T-cell (primary cell): ENCODE results near the gene GRM3. TPM values are rescaled to one million over a fixed set of nuclear protein-coding genes. Genes with fewer than 3 reads are reported as not detected.

Source experiments
- ATAC-seq, 4 experiments: fragments of 200-7000 bp in 3 of 4; fragments of 150-1000 bp in 1 of 4; cut with Tn5 transposase; replicated peaks in 1 of 4; 1 replicate in 3 of 4; 2 replicates in 1 of 4; pipeline ENCODE4 v1.10.0; 2021; ENCODE audit warnings: moderate library complexity in 3 of 4, mild to moderate bottlenecking in 2 of 4, moderate number of reproducible peaks in 1 of 4
- CTCF ChIA-PET, 2 donors: fragments of 300-600 bp; sonication (Branson Sonifier 250); formaldehyde crosslinking; loops; one replicate each; lab custom pipeline; 2022; ENCODE audit warnings: antibody characterized with exemption in 2 of 2; lab: Charles Lee
- POLR2A ChIA-PET, 2 donors: fragments of 300-600 bp; sonication (Branson Sonifier 250); formaldehyde crosslinking; loops; one replicate each; lab custom pipeline; 2022; ENCODE audit warnings: antibody characterized with exemption in 2 of 2; lab: Charles Lee
- DNase-seq, 35 experiments: peaks; one replicate each; pipeline versions ENCODE4 v3.0.0 to v3.0.0-alpha.2; 2013 to 2023
- H3K27ac ChIP-seq: one replicate; pipeline ENCODE4 v1.5.1; 2013; ENCODE audit warnings: low read length
- H3K27me3 ChIP-seq, 2 experiments: replicated peaks in 1 of 2; 1 replicate in 1 of 2; 2 replicates in 1 of 2; pipeline versions ENCODE4 v1.6.1 to v1.7.0; 2013; ENCODE audit warnings: low read length in 1 of 2, mixed read lengths in 1 of 2; ENCODE audit not compliant: control insufficient read depth in 2 of 2, insufficient read depth in 2 of 2; ENCODE audit errors: extremely low read depth in 1 of 2
- H3K36me3 ChIP-seq, 2 donors: 1 replicate in 1 of 2; 2 replicates in 1 of 2; pipeline versions ENCODE4 v1.6.1 to v1.7.0; 2013; ENCODE audit warnings: low read length in 1 of 2; ENCODE audit not compliant: control insufficient read depth in 2 of 2, insufficient read depth in 1 of 2; ENCODE audit errors: extremely low read depth in 1 of 2
- H3K4me1 ChIP-seq, 2 experiments: 1 replicate in 1 of 2; 2 replicates in 1 of 2; pipeline versions ENCODE4 v1.6.1 to v1.7.0; 2013; ENCODE audit warnings: low read length in 2 of 2, mixed read lengths in 1 of 2; ENCODE audit not compliant: insufficient read depth in 2 of 2, control insufficient read depth in 1 of 2; ENCODE audit errors: extremely low read depth in 1 of 2
- H3K4me3 ChIP-seq, 2 donors: 1 replicate in 1 of 2; 2 replicates in 1 of 2; pipeline versions ENCODE4 v1.5.1 to v1.7.0; 2013; ENCODE audit warnings: mild to moderate bottlenecking in 2 of 2, low read length in 1 of 2, moderate library complexity in 1 of 2; ENCODE audit not compliant: control insufficient read depth in 1 of 2; ENCODE audit errors: extremely low read depth in 1 of 2
- H3K9me3 ChIP-seq: 2 replicates; pipeline ENCODE4 v1.7.0; 2013
- H3K27ac Mint-ChIP-seq, 2 donors: one replicate each; pipeline ENCODE4 v1.8.0; 2020 to 2021; ENCODE audit warnings: mild to moderate bottlenecking in 2 of 2, mixed read lengths in 2 of 2
- H3K27me3 Mint-ChIP-seq, 2 donors: one replicate each; pipeline ENCODE4 v1.8.0; 2021 to 2022; ENCODE audit warnings: mixed read lengths in 2 of 2
- H3K36me3 Mint-ChIP-seq: one replicate; pipeline ENCODE4 v1.8.0; 2021; ENCODE audit warnings: mixed read lengths
- H3K4me1 Mint-ChIP-seq, 3 donors: one replicate each; pipeline ENCODE4 v1.8.0; 2020 to 2022; ENCODE audit warnings: mixed read lengths in 3 of 3, mild to moderate bottlenecking in 1 of 3
- H3K4me3 Mint-ChIP-seq, 3 donors: one replicate each; pipeline ENCODE4 v1.8.0; 2020 to 2022; ENCODE audit warnings: mild to moderate bottlenecking in 3 of 3, mixed read lengths in 3 of 3, moderate library complexity in 3 of 3
- H3K9me3 Mint-ChIP-seq, 3 donors: one replicate each; pipeline ENCODE4 v1.8.0; 2020 to 2022; ENCODE audit warnings: mixed read lengths in 3 of 3
- WGBS: methylation state at CpG from one replicate; pipeline ENCODE4 v1.1.5; 2013; ENCODE audit warnings: missing lambda C conversion rate; ENCODE audit not compliant: insufficient coverage; 5-methylcytosine and 5-hydroxymethylcytosine counted together
- total RNA-seq, 35 experiments: library from RNA in 6 of 35; stranded (reverse) in 6 of 35; fragments of 120-200 nt in 1 of 35; gene quantifications; one replicate each; pipeline versions ENCODE4 v1.2.1 to v1.2.4 and lab custom pipeline; 2013 to 2026

GRM3 gene
- total RNA-seq, 5 donors from 2014 or later (not counting 1 experiment from before 2014, with no cell fraction given), result not detected

- POLR2A ChIA-PET, result no interaction called here
- H3K4me1 ChIP-seq, result no peaks in the 10 kb centered on the region
- ATAC-seq (no peak), DNase-seq (no peak)
- peaks cover 0 to 5% of the 10 kb centered on the region in 2 donors for H3K27me3 Mint-ChIP-seq
- H3K27ac Mint-ChIP-seq, result no peak overlapping the region
- H3K4me3 ChIP-seq, result no peak overlapping the region
- no peaks in the 10 kb centered on the region for H3K27me3 ChIP-seq
- no peaks in the 10 kb centered on the region for H3K4me1 Mint-ChIP-seq
- no CpG with 5 or more reads among the region's 2 CpGs for WGBS
- no peak overlapping the region for H3K4me3 Mint-ChIP-seq
- CTCF ChIA-PET, result no interaction called here
- no peaks in the 10 kb centered on the region for H3K36me3 ChIP-seq
- peaks cover 0 to 5% (median under 1%) of the 10 kb centered on the region in 3 donors for H3K9me3 Mint-ChIP-seq
- H3K27ac ChIP-seq, result no peak overlapping the region
- H3K9me3 ChIP-seq, result no peaks in the 10 kb centered on the region
- no peaks in the 10 kb centered on the region for H3K36me3 Mint-ChIP-seq
Observed at GRCh38 chr7:86762129-86762528, 118.4 kb downstream of the GRM3 start.

- Mint-ChIP-seq H3K4me1 (no peaks in the 10 kb centered on the region), H3K27me3 (no peaks in the 10 kb centered on the region), H3K9me3 (peaks cover 0 to 4% (median 0%) of the 10 kb centered on the region in 3 donors), H3K36me3 (no peaks in the 10 kb centered on the region), H3K4me3 (no peak overlapping the region), H3K27ac (no peak overlapping the region)
- ChIA-PET POLR2A (interaction anchor here in 1 of 2 donors (0.5 kb wide), 1 partner anchor 66 kb away, joined by 6 read pairs; no protein-coding TSS in a partner anchor), CTCF (no interaction called here)
- no peaks in the 10 kb centered on the region for H3K4me1 ChIP-seq
- DNase-seq, result no peak
- H3K4me3 ChIP-seq, result no peak overlapping the region
- H3K36me3 ChIP-seq, result no peaks in the 10 kb centered on the region
- H3K27ac ChIP-seq, result no peak overlapping the region
- no peaks in the 10 kb centered on the region for H3K27me3 ChIP-seq
- 47% methylated on average over 2 of the region's 2 CpGs for WGBS
- H3K9me3 ChIP-seq, result no peaks in the 10 kb centered on the region
- no peak for ATAC-seq
Observed at GRCh38 chr7:86765931-86766330, 122.2 kb downstream of the GRM3 start.

GRCh38 chr7:86768394-86768793 is 124.7 kb downstream of the GRM3 start:
- no peak for ATAC-seq
- Histone ChIP-seq H3K4me1 (no peaks in the 10 kb centered on the region), H3K4me3 (no peak overlapping the region), H3K27ac (no peak overlapping the region), H3K36me3 (no peaks in the 10 kb centered on the region), H3K27me3 (no peaks in the 10 kb centered on the region), H3K9me3 (no peaks in the 10 kb centered on the region)
- WGBS, result no CpG with 5 or more reads among the region's 1 CpG
- no peak for DNase-seq
- peaks cover 0 to 4% (median 0%) of the 10 kb centered on the region in 3 donors for H3K9me3 Mint-ChIP-seq
- no peaks in the 10 kb centered on the region for H3K36me3 Mint-ChIP-seq
- H3K4me1 Mint-ChIP-seq, result no peaks in the 10 kb centered on the region
- H3K27ac Mint-ChIP-seq, result no peak overlapping the region
- H3K27me3 Mint-ChIP-seq, result no peaks in the 10 kb centered on the region
- ChIA-PET CTCF (no interaction called here), POLR2A (no interaction called here)
- no peak overlapping the region for H3K4me3 Mint-ChIP-seq

- no peaks in the 10 kb centered on the region for H3K9me3 ChIP-seq
- ChIA-PET POLR2A (no interaction called here), CTCF (interaction anchor here in 1 of 2 donors (0.6 kb wide), 1 partner anchor 158 kb away, joined by 3 read pairs; no protein-coding TSS in a partner anchor)
- Mint-ChIP-seq H3K27ac (no peak overlapping the region), H3K9me3 (no peaks in the 10 kb centered on the region), H3K27me3 (no peaks in the 10 kb centered on the region), H3K36me3 (no peaks in the 10 kb centered on the region), H3K4me1 (no peaks in the 10 kb centered on the region), H3K4me3 (no peak overlapping the region)
- ATAC-seq, result no peak
- H3K36me3 ChIP-seq, result no peaks in the 10 kb centered on the region
- no CpG with 5 or more reads among the region's 4 CpGs for WGBS
- H3K27ac ChIP-seq, result no peak overlapping the region
- DNase-seq, result no peak
- no peak overlapping the region for H3K4me3 ChIP-seq
- H3K27me3 ChIP-seq, result no peaks in the 10 kb centered on the region
- H3K4me1 ChIP-seq, result no peaks in the 10 kb centered on the region
Observed at GRCh38 chr7:86768967-86769760, 125.5 kb downstream of the GRM3 start.

GRCh38 chr7:86773309-86773708 is 129.6 kb downstream of the GRM3 start:
- Mint-ChIP-seq H3K27me3 (peaks cover 0 to 2% of the 10 kb centered on the region in 2 donors), H3K4me1 (no peaks in the 10 kb centered on the region), H3K4me3 (no peak overlapping the region), H3K27ac (no peak overlapping the region), H3K36me3 (no peaks in the 10 kb centered on the region), H3K9me3 (no peaks in the 10 kb centered on the region)
- H3K9me3 ChIP-seq, result no peaks in the 10 kb centered on the region
- ATAC-seq (no peak), DNase-seq (no peak)
- no peak overlapping the region for H3K4me3 ChIP-seq
- H3K4me1 ChIP-seq, result no peaks in the 10 kb centered on the region
- no peaks in the 10 kb centered on the region for H3K27me3 ChIP-seq
- no peak overlapping the region for H3K27ac ChIP-seq
- ChIA-PET POLR2A (no interaction called here), CTCF (no interaction called here)
- H3K36me3 ChIP-seq, result no peaks in the 10 kb centered on the region

GRCh38 chr7:86775203-86775602 is 131.5 kb downstream of the GRM3 start:
- Mint-ChIP-seq H3K4me1 (no peaks in the 10 kb centered on the region), H3K27me3 (peaks cover 0 to 2% of the 10 kb centered on the region in 2 donors), H3K9me3 (peaks cover 0 to 3% (median under 1%) of the 10 kb centered on the region in 3 donors), H3K36me3 (no peaks in the 10 kb centered on the region), H3K4me3 (no peak overlapping the region), H3K27ac (no peak overlapping the region)
- Histone ChIP-seq H3K27me3 (no peaks in the 10 kb centered on the region), H3K27ac (no peak overlapping the region), H3K9me3 (no peaks in the 10 kb centered on the region), H3K4me1 (no peaks in the 10 kb centered on the region), H3K4me3 (no peak overlapping the region), H3K36me3 (no peaks in the 10 kb centered on the region)
- ChIA-PET POLR2A (no interaction called here), CTCF (no interaction called here)
- ATAC-seq, result no peak
- no peak for DNase-seq
